ENCODE data around the gene DIO3. TPM values are rescaled to one million over a fixed set of nuclear protein-coding genes. Genes with fewer than 3 reads are reported as not detected.

The DIO3 gene
- total and polyA plus RNA-seq, 2 donors from 2014 or later: 0.17 to 0.94 TPM

GRCh38 chr14:101602466-101602840 lies 41.2 kb downstream of the DIO3 start:
- peak in 1 of 5 donors; percentile 15 for DNase-seq
- intact Hi-C loops (cut with DNase I): no loop called here
- no peak for FAIRE-seq

GRCh38 chr14:101603096-101603495 lies 41.8 kb downstream of the DIO3 start:
- H3K27ac ChIP-seq (ENCODE audit: low read depth in 2 of 2, low read length in 2 of 2): no peak overlapping the region
- FAIRE-seq: no peak
- TF ChIP-seq CTCF (IDR thresholded peaks at IDR 0.05; ENCODE audit: borderline replicate concordance, extremely low read depth, insufficient read depth): no peak
- no peak overlapping the region for H3K9ac ChIP-seq (ENCODE audit: low read length in 3 of 3)
- DNase-seq: peak in 2 of 5 donors; percentile 8 to 51
- intact Hi-C loops (cut with DNase I): no loop called here
- no peaks in the 10 kb centered on the region for H3K4me1 ChIP-seq (ENCODE audit: control insufficient read depth in 2 of 3, insufficient read depth in 2 of 3, low read depth in 1 of 3, low read length in 3 of 3)
- H3K36me3 ChIP-seq (ENCODE audit: control insufficient read depth in 2 of 3, insufficient read depth in 3 of 3, low read length in 3 of 3): no peaks in the 10 kb centered on the region
- peaks cover 0 to 2% (median 0%) of the 10 kb centered on the region in 3 donors for H3K9me3 ChIP-seq (ENCODE audit: control insufficient read depth in 2 of 3, insufficient read depth in 1 of 3, low read length in 3 of 3)
- H3K4me3 ChIP-seq (ENCODE audit: low read length in 3 of 3): no peak overlapping the region
- no peaks in the 10 kb centered on the region for H3K27me3 ChIP-seq (ENCODE audit: control insufficient read depth, insufficient read depth, low read length)

More at GRCh38 chr14:101602466-101602840, 41.2 kb downstream of the DIO3 start:
- no peak for TF ChIP-seq CTCF (IDR thresholded peaks at IDR 0.05; ENCODE audit: borderline replicate concordance, extremely low read depth, insufficient read depth)
- no peak overlapping the region for H3K27ac ChIP-seq (ENCODE audit: low read depth in 2 of 2, low read length in 2 of 2)
- H3K9ac ChIP-seq (ENCODE audit: low read length in 3 of 3): no peak overlapping the region
- no peaks in the 10 kb centered on the region for H3K36me3 ChIP-seq (ENCODE audit: control insufficient read depth in 2 of 3, insufficient read depth in 3 of 3, low read length in 3 of 3)
- no peaks in the 10 kb centered on the region for H3K27me3 ChIP-seq (ENCODE audit: control insufficient read depth, insufficient read depth, low read length)
- H3K4me3 ChIP-seq (ENCODE audit: low read length in 3 of 3): no peak overlapping the region
- no peaks in the 10 kb centered on the region for H3K4me1 ChIP-seq (ENCODE audit: control insufficient read depth in 2 of 3, insufficient read depth in 2 of 3, low read depth in 1 of 3, low read length in 3 of 3)
- H3K9me3 ChIP-seq (ENCODE audit: control insufficient read depth in 2 of 3, insufficient read depth in 1 of 3, low read length in 3 of 3): peaks cover 0 to 2% (median 0%) of the 10 kb centered on the region in 3 donors

- TF ChIP-seq CTCF (IDR thresholded peaks at IDR 0.05; ENCODE audit: borderline replicate concordance, extremely low read depth, insufficient read depth): no peak
- no peak for DNase-seq
- Histone ChIP-seq H3K27ac (ENCODE audit: low read depth in 2 of 2, low read length in 2 of 2) (no peak overlapping the region), H3K27me3 (ENCODE audit: control insufficient read depth, insufficient read depth, low read length) (no peaks in the 10 kb centered on the region), H3K4me3 (ENCODE audit: low read length in 3 of 3) (no peak overlapping the region), H3K9me3 (ENCODE audit: control insufficient read depth in 2 of 3, insufficient read depth in 1 of 3, low read length in 3 of 3) (no peaks in the 10 kb centered on the region), H3K4me1 (ENCODE audit: control insufficient read depth in 2 of 3, insufficient read depth in 2 of 3, low read depth in 1 of 3, low read length in 3 of 3) (no peaks in the 10 kb centered on the region), H3K9ac (ENCODE audit: low read length in 3 of 3) (no peak overlapping the region), H3K36me3 (ENCODE audit: control insufficient read depth in 2 of 3, insufficient read depth in 3 of 3, low read length in 3 of 3) (no peaks in the 10 kb centered on the region)
- intact Hi-C loops (cut with DNase I): no loop called here
- no peak for FAIRE-seq
Measured at GRCh38 chr14:101604228-101604934, 43.1 kb downstream of the DIO3 start.
